GM21515 (cell line): Measurements from ENCODE around the gene IKZF5.
A peak's percentile ranks its signal among the peaks of the same experiment; 100 is the strongest.

ENCODE experiments used
- ATAC-seq: cut with Tn5 transposase; IDR thresholded peaks from one replicate; pipeline ENCODE4 v1.9.1; 2021; ENCODE audit not compliant: unreplicated experiment

The IKZF5 gene

DNA sequence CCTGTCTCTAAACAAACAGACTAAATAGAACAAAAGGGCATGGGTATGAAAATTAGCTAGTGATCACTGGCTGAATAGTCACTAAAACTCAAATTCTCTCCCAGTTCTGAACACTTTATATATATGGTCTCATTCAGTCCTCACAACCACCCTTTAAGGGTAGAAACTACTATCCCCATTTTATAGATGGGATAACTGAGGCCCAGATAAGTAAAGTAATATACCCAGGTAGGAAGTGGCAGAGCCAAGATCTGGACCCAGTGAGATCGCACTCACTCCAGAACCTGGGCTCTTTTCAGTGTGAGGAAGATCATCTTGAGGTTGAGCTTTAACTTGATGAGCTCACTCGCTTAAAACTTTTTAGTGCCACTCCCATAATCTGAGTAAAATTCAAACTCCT, 23.9 kb downstream of the IKZF5 start:
- ATAC-seq = no peak

DNA sequence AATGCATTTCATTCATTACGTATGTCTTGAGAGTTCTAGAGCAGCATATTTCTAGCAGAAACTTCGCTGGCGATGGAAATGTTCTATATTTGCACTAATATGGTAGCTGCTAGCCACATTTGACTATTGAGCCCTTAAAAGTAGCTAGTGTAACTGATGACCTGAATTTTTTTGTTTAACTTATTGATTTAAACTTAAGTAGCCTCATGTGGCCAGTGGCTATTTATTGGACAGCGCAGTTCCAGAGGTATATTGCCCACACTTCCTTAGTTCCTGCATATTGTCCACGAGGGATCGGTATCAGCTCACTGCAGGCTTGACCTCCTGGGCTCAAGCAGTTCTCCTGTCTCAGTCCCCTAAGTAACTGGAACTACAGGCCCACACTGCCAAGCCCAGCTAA, 24.7 kb downstream of the IKZF5 start:
- ATAC-seq = no peak

DNA sequence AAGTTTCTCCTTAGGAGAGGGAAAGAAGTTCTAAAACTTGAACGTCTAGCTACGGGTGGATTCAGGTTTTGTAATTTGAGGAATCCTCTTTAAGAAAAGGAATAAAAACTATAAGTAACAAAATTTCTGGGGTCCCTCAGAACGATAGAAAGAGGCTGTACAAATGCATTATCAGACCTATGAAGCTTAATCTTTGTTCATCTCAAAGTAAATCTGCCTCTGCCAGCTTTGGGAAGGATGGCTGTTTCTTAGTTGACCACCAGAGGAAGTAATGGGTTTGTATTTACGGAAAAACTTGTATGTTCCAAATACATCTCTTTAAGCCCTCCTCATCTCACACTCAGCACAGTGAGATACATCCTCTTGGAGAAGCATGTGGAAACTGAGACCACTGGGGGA, 27.5 kb downstream of the IKZF5 start:
- no peak for ATAC-seq

DNA sequence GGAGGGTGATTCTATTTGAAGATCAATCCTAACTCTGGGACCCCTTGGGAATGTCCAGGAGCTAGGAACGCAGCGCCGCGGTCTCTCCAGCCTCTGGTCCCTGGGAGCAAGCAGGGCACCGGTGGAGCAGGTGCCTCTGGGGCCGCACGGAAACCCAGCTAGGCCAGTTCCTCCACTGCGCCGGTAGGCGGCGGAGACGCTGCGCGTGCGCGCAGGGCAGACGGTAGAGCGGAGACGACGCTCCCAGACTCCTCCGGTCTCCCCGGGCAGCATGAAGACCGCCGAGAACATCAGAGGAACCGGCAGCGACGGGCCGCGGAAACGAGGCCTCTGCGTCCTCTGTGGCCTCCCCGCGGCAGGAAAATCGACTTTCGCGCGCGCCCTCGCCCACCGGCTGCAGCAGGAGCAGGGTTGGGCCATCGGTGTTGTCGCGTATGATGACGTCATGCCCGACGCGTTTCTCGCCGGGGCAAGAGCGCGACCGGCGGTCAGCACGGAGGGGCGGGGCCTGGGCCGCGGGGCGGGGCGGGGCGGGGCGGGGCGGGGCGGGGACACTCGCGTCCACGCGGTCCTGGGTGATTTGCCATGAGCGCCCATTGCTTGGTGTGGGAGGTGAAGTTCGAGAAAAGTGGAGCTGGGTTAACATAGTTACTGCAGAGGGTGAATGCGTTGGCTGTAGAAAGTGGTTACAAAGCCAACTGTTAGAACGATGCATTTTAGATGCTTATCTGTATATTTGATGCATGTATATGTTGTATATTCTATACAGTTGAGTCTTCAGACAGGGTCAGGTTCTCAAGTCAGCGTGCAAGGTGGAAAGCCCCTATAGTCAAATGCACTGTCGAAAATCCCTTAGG, 28.2 kb downstream of the IKZF5 start, which contains the start of gene PSTK:
Gene PSTK (plus strand): TSS at position 193 of the 857 bp plus-strand sequence. CDS start 79 bp downstream, at position 272.
- peak; percentile 97 for ATAC-seq

DNA sequence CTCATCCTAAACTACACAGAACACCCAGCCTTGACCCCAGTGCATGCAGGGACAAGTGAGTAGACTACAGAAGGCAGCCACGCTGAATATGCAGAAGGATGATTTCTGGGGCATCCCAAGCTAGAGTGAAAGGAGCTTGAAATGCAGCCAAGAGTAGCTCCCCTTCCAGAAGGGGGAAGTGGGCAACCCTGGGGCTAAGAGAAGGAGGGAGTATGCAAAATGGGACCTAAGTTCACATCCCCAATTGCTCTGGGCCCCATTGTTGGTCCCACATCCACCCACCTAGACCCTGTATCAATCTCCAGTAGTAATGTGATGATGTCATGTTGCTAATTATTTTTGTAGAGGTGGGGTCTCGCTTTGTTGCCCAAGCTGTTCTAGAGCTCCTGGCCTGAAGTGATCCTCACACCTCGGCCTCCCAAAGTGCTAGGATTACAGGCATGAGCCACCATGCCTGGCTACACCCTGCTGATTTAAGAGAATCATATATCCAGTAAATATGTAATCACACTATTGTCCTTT, 34.0 kb downstream of the IKZF5 start:
- no peak for ATAC-seq

DNA sequence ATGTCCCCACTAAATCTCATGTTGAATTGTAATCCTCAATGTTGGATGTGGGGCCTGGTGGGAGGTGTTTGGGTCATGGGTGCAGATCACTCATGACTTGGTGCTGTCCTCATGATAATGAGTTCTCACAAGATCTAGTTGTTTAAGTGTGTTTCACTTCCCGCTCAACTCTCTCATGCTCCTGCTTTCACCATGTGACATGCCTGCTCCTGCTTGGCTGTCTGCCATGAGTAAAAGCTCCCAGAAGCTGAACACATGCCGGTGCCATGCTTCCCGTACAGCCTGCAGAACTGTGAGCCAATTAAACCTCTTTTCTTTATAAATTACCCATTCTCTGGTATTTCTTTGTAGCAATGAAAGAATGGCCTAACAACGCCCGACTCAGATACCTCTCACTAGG, 34.6 kb downstream of the IKZF5 start:
- ATAC-seq = no peak

DNA sequence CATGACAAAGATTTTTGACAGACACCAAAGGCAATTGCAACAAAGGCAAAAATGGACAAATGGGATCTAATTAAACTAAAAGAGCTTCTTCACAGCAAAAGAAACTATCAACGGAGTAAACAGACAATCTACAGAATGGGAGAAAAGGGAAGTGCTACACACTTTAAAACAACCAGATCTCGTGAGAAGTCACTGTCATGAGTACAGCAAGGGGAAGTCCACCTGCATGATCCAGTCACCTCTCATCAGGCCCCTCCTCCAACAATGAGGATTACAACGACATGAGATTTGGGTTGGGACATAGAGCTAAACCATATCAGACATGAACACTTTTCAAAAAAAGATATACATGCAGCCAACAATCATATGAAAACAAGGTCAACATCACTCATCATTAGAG, 39.9 kb downstream of the IKZF5 start:
- ATAC-seq = no peak

DNA sequence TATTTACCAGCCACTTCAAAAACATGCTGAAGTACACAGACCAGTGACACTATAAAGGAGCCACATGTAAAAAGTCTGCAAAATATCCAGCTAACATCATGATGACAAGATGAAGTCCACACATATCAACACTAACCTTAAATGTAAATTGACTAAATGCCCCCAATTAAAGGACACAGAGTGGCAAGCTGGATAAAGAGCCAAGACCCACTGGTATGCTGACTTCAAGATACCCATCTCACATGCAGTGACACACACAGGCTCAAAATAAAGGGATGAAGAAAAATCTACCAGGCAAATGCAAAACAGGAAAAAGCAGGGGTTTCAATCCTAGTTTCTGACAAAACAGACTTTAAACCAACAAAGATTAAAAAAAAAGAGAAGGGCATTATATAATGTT, 41.7 kb downstream of the IKZF5 start:
- ATAC-seq = no peak

DNA sequence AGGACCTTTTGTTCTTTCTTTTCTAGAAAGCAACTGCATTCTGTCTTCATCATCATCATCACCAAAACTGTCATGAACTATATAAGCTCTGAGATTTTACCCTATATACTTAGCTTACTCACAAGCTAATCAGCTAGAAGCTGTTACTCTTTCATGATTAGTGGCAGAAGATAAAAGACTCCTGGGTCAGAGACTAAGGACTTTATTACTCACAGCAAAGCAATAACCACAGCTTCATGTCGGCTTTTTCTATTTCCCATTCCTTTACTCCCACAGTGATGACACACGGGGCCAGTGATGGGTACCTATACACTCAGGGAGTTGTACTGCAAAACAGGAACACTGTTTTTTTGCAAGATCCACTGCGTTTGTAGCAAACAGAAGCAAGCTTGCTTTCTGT, 46.2 kb downstream of the IKZF5 start:
- ATAC-seq = no peak

DNA sequence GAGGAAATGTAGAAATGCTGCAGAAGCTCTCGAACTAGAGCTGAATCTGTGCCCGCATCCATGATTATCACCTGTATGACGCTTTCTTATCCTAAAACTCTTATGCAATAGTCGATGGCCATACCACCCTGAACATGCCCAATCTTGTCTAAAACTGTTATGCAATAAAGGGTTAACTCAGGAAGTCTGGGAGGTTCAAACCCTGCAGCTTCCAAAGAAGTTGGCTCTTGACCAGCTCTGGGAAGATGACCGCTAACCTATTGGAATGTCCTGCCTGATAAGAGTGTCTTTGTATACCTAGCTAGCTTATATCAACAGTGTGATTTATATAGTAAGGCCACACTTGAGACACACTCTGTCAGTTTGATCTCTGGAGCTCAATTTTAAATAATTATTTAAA, 51.1 kb downstream of the IKZF5 start:
- ATAC-seq = no peak

DNA sequence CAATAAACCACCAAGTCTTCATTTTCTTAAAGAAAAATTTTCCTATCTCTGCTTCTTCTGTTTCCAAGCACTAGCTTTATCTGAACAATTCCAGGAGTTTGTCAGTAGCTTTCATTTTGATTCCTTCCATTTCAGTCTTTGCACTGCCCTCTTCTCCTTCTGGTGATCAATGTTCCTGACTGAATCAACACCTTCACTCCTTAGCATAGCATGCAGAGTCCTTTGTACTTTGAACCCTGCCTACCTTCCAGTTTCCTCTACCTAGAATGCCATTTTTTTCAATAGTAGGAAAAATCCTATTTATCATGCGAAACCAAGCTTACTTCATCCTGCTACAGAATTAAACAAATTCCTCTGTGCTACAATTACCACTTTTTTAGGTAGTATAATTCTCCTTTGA, 52.7 kb downstream of the IKZF5 start:
- ATAC-seq = no peak

DNA sequence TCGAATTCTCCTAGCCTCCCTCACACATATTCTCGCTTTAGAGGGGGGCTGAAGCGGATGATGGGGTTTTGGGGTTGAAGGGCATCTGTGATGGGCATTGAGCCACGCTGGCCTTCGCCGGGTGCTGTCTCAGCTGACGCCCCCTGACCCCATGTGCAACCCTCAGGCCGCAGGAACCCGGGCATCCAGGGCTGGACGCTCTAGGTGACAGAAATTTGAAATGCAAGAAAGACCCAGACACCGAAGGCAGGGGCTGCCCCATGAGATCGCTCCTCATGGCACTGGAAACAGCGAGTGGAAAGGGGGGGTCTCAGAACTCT, 53.9 kb downstream of the IKZF5 start:
- ATAC-seq = no peak

DNA sequence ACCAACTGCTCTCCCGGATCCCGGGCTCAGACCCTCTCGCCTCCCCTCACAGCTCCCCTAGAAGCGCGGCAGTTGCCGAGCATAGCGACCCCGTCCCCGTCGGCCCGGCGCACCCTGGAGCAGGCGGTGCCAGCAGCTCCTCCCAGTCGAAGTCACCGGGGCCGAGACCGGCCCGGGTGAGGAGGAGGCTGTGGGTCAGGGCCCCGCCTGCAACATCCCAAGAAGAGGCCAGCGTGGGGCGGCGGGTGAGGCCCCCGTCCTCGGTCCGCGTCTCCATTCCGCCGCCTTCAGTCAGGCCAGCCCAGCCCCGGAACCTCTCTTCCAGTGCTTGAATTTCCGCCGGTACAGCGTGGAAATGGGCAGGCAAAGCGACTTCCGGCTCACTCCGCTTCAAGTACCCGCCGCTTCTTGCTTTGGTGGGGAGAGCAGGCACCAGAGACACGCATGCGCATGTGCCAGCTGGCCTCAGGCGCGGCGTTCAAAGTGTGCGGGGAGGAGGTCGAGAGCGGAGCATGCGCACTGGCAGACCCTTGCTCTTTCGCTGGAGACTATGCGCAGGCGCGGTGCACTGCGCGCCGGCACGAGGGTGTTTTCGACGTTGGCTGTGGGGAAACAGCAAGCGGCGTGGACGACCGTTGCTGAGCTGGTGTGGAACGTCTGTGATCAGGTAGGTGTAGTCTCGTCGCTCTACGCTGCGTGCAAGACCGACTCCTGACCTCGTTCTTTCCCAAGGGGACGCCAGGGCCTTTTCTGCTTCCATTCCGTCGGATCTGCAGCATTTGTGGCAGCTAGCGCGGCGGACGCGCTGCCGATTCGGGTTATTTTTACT, 54.5 kb downstream of the IKZF5 start, which contains the start of gene C10orf88:
Gene C10orf88 (minus strand): TSS at position 326 of the 829 bp plus-strand sequence. CDS start 49 bp downstream, at position 277.
- ATAC-seq = peak; percentile 98

DNA sequence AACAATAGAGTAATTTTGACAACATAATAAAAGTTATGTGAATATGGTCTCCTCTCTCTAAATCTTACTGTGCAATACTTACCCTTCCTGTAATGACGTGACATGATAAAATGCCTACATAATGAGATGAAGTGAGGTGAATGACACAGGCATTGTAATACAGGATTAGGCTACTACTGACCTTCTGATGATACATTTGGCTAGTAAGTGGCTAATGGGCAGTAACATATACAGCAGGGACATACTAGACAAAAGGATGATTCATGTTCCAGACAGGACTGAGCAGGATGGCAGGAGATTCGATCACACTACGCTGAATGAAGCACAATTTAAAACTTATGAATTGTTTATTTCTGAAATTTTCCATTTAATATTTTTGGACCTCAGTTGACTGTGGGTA, 59.3 kb downstream of the IKZF5 start:
- no peak for ATAC-seq
